OCI-LY3 (cell line): Measurements from ENCODE around the gene MYO15B.
"Not testable (repeated sequence)": the region's sequence is repeated elsewhere in the genome, so short reads cannot be mapped to it uniquely, and the experiment has no call there.

Source experiments
- H2AFZ ChIP-seq: fragments of 200-600, 300-600 bp; shearing (Covaris generic); 2 replicates; pipeline ENCODE4 v1.6.0; 2014; ENCODE audit warnings: antibody characterized with exemption, low read depth, low read length
- H3K27ac ChIP-seq: fragments of 200-600, 300-600 bp; sonication (generic); 2 replicates; pipeline ENCODE4 v1.5.1; 2014; ENCODE audit warnings: mild to moderate bottlenecking, low read length, moderate library complexity, mixed read lengths
- H3K27me3 ChIP-seq: fragments of 200-600, 300-600 bp; sonication (generic); 2 replicates; pipeline ENCODE4 v1.6.1; 2014; ENCODE audit warnings: low read depth, low read length, mixed read lengths
- H3K36me3 ChIP-seq: fragments of 200-600, 300-600 bp; sonication (generic); replicated peaks from 2 replicates; pipeline ENCODE3; 2014; ENCODE audit warnings: low read depth, low read length, mixed read lengths
- H3K4me1 ChIP-seq: fragments of 300-600, 200-600 bp; sonication (generic); 2 replicates; pipeline ENCODE4 v1.6.1; 2014; ENCODE audit warnings: low read length, mixed read lengths
- H3K4me2 ChIP-seq: fragments of 200-600, 300-600 bp; sonication (generic); 2 replicates; pipeline ENCODE4 v1.6.1; 2014; ENCODE audit warnings: low read length, mixed read lengths
- H3K4me3 ChIP-seq: fragments of 300-600, 200-600 bp; sonication (generic); 2 replicates; pipeline ENCODE4 v1.5.1; 2014; ENCODE audit warnings: antibody characterized with exemption, mild to moderate bottlenecking, low read length, moderate library complexity
- H3K79me2 ChIP-seq: fragments of 300-600, 200-600 bp; shearing (Covaris generic); 2 replicates; pipeline ENCODE4 v1.6.1; 2014; ENCODE audit warnings: mild to moderate bottlenecking, low read length, mixed read lengths
- H3K9ac ChIP-seq: fragments of 300-600, 200-600 bp; shearing (Covaris generic); 2 replicates; pipeline ENCODE4 v1.6.0; 2014; ENCODE audit warnings: mild to moderate bottlenecking, low read length, moderate library complexity
- H3K9me3 ChIP-seq: fragments of 200-600, 300-600 bp; shearing (Covaris generic); 2 replicates; pipeline ENCODE4 v1.6.1; 2014; ENCODE audit warnings: low read length, mixed read lengths; ENCODE audit not compliant: insufficient read depth
- H4K20me1 ChIP-seq: fragments of 200-600, 300-600 bp; sonication (generic); 2 replicates; pipeline ENCODE4 v1.6.1; 2016; ENCODE audit warnings: low read length, mixed read lengths; ENCODE audit not compliant: insufficient read depth
- EZH2phosphoT487 ChIP-seq: fragments of 200-600 bp; shearing (Covaris generic); IDR thresholded peaks from 2 replicates; pipeline ENCODE4 v1.6.1; 2018; ENCODE audit warnings: antibody characterized with exemption, mixed run types, low read depth
- TF ChIP-seq, protein P1 (sequence below): fragments of 200-600, 300-600 bp; sonication (generic); IDR thresholded peaks from 2 replicates; pipeline ENCODE4 v1.5.1; 2014; ENCODE audit warnings: antibody characterized with exemption, low read length, low read depth

MYO15B gene

DNA sequence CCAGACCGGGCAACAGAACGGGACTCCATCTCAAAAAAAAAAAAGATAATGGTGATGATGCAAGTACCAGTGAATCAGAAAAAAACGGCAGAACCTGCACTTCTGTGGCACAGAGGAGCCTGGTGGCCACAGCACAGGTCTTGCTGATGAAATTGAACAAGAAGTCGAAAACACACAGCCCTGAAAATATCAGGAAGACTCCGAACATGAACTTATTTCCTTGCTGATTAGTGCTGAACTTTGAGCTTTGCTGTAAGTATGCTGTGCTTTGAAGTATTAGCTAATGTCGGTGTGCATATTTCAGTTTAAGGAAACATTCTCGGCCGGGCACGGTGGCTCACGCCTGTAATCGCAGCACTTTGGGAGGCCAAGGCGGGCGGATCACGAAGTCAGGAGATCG lies 10.9 kb upstream of the MYO15B start:
- peaks cover 4% of the 10 kb centered on the region; the same call in 1 of the 2 replicates for H3K4me1 ChIP-seq
- H3K27me3 ChIP-seq = no peaks in the 10 kb centered on the region
- H3K4me2 ChIP-seq = no peak overlapping the region
- peaks cover 4% of the 10 kb centered on the region; the same call in 1 of the 2 replicates for H3K79me2 ChIP-seq
- no peak overlapping the region for H3K27ac ChIP-seq
- no peaks in the 10 kb centered on the region for H3K36me3 ChIP-seq
- no peak overlapping the region for H3K9ac ChIP-seq
- H3K4me3 ChIP-seq = no peak overlapping the region
- no peaks in the 10 kb centered on the region for H4K20me1 ChIP-seq
- H3K9me3 ChIP-seq = no peaks in the 10 kb centered on the region
- TF ChIP-seq, protein P1, sequence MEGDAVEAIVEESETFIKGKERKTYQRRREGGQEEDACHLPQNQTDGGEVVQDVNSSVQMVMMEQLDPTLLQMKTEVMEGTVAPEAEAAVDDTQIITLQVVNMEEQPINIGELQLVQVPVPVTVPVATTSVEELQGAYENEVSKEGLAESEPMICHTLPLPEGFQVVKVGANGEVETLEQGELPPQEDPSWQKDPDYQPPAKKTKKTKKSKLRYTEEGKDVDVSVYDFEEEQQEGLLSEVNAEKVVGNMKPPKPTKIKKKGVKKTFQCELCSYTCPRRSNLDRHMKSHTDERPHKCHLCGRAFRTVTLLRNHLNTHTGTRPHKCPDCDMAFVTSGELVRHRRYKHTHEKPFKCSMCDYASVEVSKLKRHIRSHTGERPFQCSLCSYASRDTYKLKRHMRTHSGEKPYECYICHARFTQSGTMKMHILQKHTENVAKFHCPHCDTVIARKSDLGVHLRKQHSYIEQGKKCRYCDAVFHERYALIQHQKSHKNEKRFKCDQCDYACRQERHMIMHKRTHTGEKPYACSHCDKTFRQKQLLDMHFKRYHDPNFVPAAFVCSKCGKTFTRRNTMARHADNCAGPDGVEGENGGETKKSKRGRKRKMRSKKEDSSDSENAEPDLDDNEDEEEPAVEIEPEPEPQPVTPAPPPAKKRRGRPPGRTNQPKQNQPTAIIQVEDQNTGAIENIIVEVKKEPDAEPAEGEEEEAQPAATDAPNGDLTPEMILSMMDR = no peak
- no peak for TF ChIP-seq EZH2phosphoT487
- no peak overlapping the region for H2AFZ ChIP-seq

DNA sequence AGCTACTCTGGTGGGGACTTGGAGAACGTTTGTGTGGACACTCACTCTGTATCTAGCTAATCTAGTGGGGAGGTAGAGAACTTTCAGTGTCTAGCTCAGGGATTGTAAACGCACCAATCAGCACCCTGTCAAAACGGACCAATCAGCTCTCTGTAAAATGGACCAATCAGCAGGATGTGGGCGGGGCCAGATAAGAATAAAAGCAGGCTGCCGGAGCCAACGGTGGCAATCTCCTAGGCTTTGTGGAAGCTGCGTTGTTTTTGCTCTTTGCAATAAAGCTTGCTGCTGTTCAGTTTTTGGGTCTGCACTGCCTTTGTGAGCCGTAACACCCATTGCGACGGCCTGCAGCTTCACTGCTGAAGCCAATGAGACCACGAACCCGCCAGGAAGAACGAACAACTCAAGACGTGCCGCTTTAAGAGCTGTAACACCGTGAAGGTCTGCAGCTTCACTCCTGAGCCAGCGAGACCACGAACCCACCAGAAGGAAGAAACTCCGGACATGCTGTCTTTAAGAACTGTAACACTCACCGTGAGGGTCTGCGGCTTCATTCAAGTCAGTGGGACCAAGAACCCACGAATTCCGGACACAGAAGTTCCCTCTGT lies 6.4 kb upstream of the MYO15B start:
- not testable (repeated sequence) for H3K9ac ChIP-seq, H3K36me3 ChIP-seq, H3K27ac ChIP-seq, H3K4me1 ChIP-seq, H3K4me2 ChIP-seq, H3K27me3 ChIP-seq, H2AFZ ChIP-seq, H4K20me1 ChIP-seq, H3K79me2 ChIP-seq, H3K4me3 ChIP-seq, H3K9me3 ChIP-seq

DNA sequence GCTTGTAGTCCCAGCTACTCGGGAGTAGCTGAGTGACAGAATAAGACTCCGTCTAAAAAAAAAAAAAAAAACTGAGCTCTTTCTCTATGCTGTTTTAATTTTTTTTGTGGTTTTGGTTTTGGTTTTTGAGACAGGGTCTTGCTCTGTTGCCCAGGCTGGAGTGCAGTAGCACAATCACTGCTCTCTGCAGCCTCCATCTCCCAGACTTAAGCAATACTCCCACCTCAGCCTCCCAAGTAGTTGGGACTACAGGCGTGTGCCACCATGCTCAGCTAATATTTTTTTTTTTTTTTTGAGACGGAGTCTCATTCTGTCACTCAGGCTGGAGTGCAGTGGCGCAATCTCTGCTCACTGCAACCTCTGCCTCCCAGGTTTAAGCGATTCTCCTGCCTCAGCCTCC lies 4.4 kb upstream of the MYO15B start:
- not testable (repeated sequence) for H3K27ac ChIP-seq, H3K9ac ChIP-seq, H2AFZ ChIP-seq, H3K36me3 ChIP-seq, H3K79me2 ChIP-seq, H3K4me1 ChIP-seq, H4K20me1 ChIP-seq, H3K4me3 ChIP-seq, H3K27me3 ChIP-seq, H3K9me3 ChIP-seq, H3K4me2 ChIP-seq

DNA sequence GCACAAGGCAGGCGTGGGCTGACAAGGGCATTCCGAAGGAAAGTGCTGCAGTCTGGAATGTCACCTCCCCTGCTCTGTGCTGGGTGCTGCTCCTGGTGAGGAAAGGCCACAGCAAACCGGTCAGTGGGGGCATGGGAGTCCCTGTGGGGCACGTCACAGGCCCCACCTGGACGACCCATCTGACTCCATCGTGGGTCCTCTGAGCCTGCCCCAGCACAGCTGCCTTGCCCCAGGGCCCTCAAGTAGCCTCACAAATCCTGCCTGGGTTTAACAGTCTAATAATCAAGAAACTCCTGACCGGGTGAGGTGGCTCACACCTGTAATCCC lies 2.8 kb upstream of the MYO15B start:
- H3K4me2 ChIP-seq = no peak overlapping the region
- no peaks in the 10 kb centered on the region for H3K9me3 ChIP-seq
- H4K20me1 ChIP-seq = no peaks in the 10 kb centered on the region
- no peak overlapping the region for H3K27ac ChIP-seq
- TF ChIP-seq EZH2phosphoT487 = no peak
- TF ChIP-seq, protein P1 = no peak
- no peaks in the 10 kb centered on the region for H3K79me2 ChIP-seq
- no peaks in the 10 kb centered on the region for H3K27me3 ChIP-seq
- no peaks in the 10 kb centered on the region for H3K36me3 ChIP-seq
- H3K4me1 ChIP-seq = peaks cover under 1% of the 10 kb centered on the region; the same call in 1 of the 2 replicates
- H3K9ac ChIP-seq = no peak overlapping the region
- H2AFZ ChIP-seq = no peak overlapping the region
- H3K4me3 ChIP-seq = no peak overlapping the region

DNA sequence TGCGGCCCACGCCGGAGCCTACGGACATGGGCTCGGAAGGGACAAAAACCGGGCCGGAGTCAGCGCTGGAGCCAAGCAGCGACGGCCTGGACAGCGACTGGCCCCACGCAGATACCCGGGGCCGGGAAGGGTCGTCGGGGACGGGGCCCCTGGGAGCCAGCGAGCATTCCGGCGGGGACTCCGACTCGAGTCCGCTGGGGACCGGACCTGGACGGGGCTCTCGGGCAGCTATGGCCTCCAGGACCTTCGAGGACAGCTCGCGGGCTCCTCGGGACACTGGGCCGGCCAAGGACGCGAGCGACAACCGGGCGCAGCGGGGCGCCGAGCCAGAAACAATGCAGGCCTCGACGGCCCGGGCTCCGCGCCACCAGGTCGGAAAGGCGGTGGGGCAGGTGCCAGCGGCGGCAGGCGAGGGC lies 1.0 kb downstream of the MYO15B start:
- Histone ChIP-seq H3K4me1 (peaks cover 3% of the 10 kb centered on the region; the same call in 1 of the 2 replicates), H3K9me3 (no peaks in the 10 kb centered on the region), H3K4me3 (peak overlapping the region; percentile 82), H3K36me3 (no peaks in the 10 kb centered on the region), H4K20me1 (no peaks in the 10 kb centered on the region), H3K27me3 (peaks cover 13% of the 10 kb centered on the region), H3K4me2 (peak overlapping the region; percentile 59), H2AFZ (no peak overlapping the region), H3K9ac (no peak overlapping the region; the same call in 1 of the 2 replicates), H3K27ac (no peak overlapping the region), H3K79me2 (no peaks in the 10 kb centered on the region)
- no peak for TF ChIP-seq EZH2phosphoT487
- TF ChIP-seq, protein P1 = no peak
